ENCODE data around the gene IGF2R. TPM values are rescaled to one million over a fixed set of nuclear protein-coding genes. Genes with fewer than 3 reads are reported as not detected.

Gene IGF2R
- total and polyA plus RNA-seq, 9 donors, result 29.3 to 116 (median 49.2) TPM

DNA sequence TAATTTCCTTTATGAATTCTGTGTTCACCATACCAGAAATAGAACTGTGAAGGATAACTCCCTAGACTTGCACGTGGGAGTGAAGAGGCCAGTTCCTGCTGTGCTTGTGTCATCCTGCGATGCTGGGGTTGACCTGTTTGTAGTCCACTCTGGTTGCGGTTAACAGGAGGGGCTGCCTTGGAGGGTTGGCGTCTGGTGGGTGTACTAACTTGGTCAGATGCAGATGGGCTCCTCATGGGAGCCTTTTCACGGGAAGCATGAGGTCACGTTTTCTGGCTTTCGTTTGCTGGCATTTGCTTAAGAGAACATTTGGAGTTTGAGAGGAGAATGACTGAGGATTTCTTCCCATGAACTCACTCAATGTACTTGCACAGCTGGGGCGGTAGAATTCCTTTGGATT, 41.2 kb downstream of the IGF2R start:
- Histone ChIP-seq H3K27ac (no peak overlapping the region), H3K4me3 (no peak overlapping the region), H3K9me3 (no peaks in the 10 kb centered on the region), H3K27me3 (no peaks in the 10 kb centered on the region), H3K36me3 (no peaks in the 10 kb centered on the region), H3K4me1 (ENCODE audit: insufficient read depth) (peaks cover 5% of the 10 kb centered on the region)
- WGBS, 3 donors, result 24 to 38% (median 29%) methylated on average over 8 of the region's 8 CpGs
- TF ChIP-seq CTCF (IDR thresholded peaks at IDR 0.05) (no peak), POLR2A (IDR thresholded peaks at IDR 0.05) (no peak), EP300 (IDR thresholded peaks at IDR 0.05) (no peak)
- intact Hi-C loops (cut with DNase I), result no loop called here
- peak in 2 of 5 donors; percentile 44 to 46 for DNase-seq

DNA sequence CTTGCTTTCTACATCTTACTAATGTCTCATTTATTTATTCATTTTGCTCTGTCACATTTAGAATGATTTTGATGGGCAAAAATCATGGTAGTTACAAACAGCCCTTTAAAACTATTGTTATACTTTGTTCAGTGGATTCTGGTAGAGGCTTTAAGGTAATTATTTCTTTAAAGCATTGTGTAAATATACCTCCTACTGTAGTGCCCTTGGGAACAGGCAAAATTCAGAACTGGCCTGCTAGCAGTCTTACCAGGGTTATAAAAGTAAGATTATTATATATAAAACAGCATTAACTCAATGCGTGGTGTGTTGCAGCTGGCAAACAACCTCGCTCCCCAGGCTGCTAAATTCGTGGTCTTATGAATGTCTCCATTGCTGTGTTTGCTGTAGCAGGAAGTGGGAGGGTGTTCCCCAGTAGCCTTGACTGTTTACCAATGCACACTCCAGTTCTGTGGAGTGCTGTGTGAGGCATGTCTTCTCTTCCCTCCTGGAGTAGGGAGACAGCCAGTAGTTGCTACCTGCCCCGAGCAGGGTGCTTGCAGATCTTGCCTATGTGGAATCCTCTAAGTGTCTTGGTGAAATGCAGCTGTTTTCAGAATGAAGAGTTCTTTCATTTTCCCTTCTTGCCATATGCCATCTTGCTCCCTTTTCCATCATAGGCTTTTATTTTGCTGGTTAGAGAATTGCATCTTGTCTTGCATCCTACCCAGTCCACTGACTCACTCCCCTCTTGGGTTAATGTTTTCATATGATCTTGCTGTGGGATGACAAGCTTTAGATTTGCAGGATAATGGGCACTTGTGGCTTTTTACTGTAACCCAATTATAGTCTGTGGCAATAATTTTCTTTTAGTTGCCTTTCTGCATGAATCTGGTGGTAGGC, 45.3 kb downstream of the IGF2R start:
- no peaks in the 10 kb centered on the region for H3K9me3 ChIP-seq
- no peaks in the 10 kb centered on the region for H3K27me3 ChIP-seq
- intact Hi-C loops (cut with DNase I), result no loop called here
- no peaks in the 10 kb centered on the region for H3K36me3 ChIP-seq
- H3K4me1 ChIP-seq (ENCODE audit: insufficient read depth), result peaks cover 3% of the 10 kb centered on the region
- no peak overlapping the region for H3K4me3 ChIP-seq
- WGBS, 3 donors, result 55 to 73% (median 62%) methylated on average over 4 of the region's 4 CpGs
- DNase-seq, result no peak
- TF ChIP-seq EP300 (IDR thresholded peaks at IDR 0.05) (no peak), POLR2A (IDR thresholded peaks at IDR 0.05) (no peak), CTCF (IDR thresholded peaks at IDR 0.05) (no peak)
- no peak overlapping the region for H3K27ac ChIP-seq

DNA sequence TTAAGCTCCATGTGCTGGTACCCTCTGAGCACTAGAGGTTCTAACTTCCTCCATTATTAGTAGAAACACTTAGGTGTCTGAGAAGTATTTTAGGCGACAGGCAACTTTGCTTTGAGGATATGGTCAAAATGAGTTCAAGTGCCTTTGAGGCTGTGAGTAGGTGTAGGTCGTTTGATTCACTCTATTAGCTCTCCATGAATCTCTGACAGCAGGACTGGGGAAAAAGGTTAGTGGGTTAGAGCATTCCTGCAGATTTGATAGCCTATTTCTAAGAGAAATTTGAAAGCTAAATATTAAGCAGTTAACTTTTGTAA, 45.9 kb downstream of the IGF2R start:
- TF ChIP-seq EP300 (IDR thresholded peaks at IDR 0.05) (no peak), CTCF (IDR thresholded peaks at IDR 0.05) (no peak), POLR2A (IDR thresholded peaks at IDR 0.05) (no peak)
- intact Hi-C loops (cut with DNase I), result no loop called here
- Histone ChIP-seq H3K27me3 (no peaks in the 10 kb centered on the region), H3K9me3 (no peaks in the 10 kb centered on the region), H3K4me3 (no peak overlapping the region), H3K4me1 (ENCODE audit: insufficient read depth) (peaks cover 3% of the 10 kb centered on the region), H3K27ac (no peak overlapping the region), H3K36me3 (no peaks in the 10 kb centered on the region)
- DNase-seq, result no peak
- 71 to 85% (median 77%) methylated on average over 2 of the region's 2 CpGs for WGBS, 3 donors

DNA sequence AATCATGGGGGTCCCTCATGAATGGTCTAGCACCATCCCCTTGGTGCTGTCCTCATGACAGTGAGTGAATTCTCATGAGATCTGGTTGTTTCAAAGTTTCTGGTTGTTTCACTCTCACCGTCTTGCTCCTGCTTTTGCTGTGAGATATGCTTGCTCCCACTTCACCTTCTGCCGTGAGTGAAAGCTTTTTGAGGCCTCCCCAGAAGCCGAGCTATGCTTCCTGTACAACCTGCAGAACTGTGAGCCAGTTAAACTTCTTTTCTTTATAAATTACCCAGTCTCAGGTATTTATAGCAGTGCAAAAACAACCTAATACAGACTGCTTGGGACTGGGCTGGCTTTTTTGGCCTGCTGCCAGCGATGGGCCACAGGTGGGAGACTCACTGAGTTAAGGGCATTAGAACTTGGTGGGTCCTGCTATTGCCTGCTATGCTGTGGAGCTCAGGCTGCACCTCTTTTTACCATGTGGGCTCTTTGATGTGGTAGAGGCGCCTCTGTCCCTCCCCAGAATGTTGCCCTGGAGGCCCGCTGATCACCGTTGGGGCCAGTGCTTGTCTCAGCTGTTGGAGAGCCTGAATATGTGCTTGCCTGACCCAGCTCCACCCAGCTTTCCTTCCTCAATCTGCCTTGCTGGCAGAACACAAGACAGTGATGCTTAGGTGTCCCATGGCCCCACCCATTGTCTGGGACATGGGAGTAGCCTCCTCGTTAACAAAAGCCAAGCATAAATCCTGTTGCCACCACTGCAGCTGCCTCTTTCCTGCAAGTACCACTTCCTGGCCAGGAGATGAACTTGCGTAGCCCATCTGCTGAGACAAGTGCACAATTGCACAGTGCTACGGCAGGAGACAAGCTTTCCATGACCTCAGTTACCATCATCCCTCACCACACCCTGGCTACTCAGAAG, 47.1 kb downstream of the IGF2R start:
- intact Hi-C loops (cut with DNase I), result no loop called here
- no peaks in the 10 kb centered on the region for H3K9me3 ChIP-seq
- WGBS, 3 donors, result 89 to 94% (median 90%) methylated on average over 10 of the region's 10 CpGs
- H3K4me1 ChIP-seq (ENCODE audit: insufficient read depth), result peaks cover 3% of the 10 kb centered on the region
- H3K27ac ChIP-seq, result no peak overlapping the region
- no peaks in the 10 kb centered on the region for H3K27me3 ChIP-seq
- TF ChIP-seq POLR2A (IDR thresholded peaks at IDR 0.05) (no peak), EP300 (IDR thresholded peaks at IDR 0.05) (no peak), CTCF (IDR thresholded peaks at IDR 0.05) (no peak)
- no peak for DNase-seq
- no peaks in the 10 kb centered on the region for H3K36me3 ChIP-seq
- H3K4me3 ChIP-seq, result no peak overlapping the region
